OCI-LY1 (cell line): ENCODE data around the gene ALDOB.

ENCODE experiments used
- EZH2 ChIP-seq: fragments of 200-600 bp; sonication (generic), shearing (Covaris generic); IDR thresholded peaks from 2 replicates; pipeline ENCODE4 v1.8.0; 2017; ENCODE audit warnings: borderline replicate concordance, mixed run types, mild to moderate bottlenecking, antibody characterized with exemption, low read length, moderate library complexity, mixed read lengths
- TF ChIP-seq, protein P1 (sequence below): fragments of 200-600 bp; sonication (generic), shearing (Covaris generic); IDR thresholded peaks from 2 replicates; pipeline ENCODE4 v1.5.1; 2017; ENCODE audit warnings: mild to moderate bottlenecking, antibody characterized with exemption, low read length, moderate library complexity, mixed read lengths

- TF ChIP-seq, protein P1, sequence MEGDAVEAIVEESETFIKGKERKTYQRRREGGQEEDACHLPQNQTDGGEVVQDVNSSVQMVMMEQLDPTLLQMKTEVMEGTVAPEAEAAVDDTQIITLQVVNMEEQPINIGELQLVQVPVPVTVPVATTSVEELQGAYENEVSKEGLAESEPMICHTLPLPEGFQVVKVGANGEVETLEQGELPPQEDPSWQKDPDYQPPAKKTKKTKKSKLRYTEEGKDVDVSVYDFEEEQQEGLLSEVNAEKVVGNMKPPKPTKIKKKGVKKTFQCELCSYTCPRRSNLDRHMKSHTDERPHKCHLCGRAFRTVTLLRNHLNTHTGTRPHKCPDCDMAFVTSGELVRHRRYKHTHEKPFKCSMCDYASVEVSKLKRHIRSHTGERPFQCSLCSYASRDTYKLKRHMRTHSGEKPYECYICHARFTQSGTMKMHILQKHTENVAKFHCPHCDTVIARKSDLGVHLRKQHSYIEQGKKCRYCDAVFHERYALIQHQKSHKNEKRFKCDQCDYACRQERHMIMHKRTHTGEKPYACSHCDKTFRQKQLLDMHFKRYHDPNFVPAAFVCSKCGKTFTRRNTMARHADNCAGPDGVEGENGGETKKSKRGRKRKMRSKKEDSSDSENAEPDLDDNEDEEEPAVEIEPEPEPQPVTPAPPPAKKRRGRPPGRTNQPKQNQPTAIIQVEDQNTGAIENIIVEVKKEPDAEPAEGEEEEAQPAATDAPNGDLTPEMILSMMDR = no peak
- no peak for TF ChIP-seq EZH2
Measured at GRCh38 chr9:101434998-101435397, 576 bp downstream of the ALDOB start.
